ENCODE measurements around the gene ZFP69.
"Not testable (repeated sequence)": the region's sequence is repeated elsewhere in the genome, so short reads cannot be mapped to it uniquely, and the experiment has no call there.

The ZFP69 gene

GRCh38 chr1:40476924-40477677 is at the start of gene ZFP69:
TSS of gene ZFP69 (plus strand) at chr1:40477290. CDS start at chr1:40479362, 2,072 bp downstream.
- peak; percentile 94 for DNase-seq (ENCODE audit: low spot score)

- no peak for DNase-seq (ENCODE audit: low spot score)
Observed at GRCh38 chr1:40431385-40431784, 45.7 kb upstream of the ZFP69 start.

DNA sequence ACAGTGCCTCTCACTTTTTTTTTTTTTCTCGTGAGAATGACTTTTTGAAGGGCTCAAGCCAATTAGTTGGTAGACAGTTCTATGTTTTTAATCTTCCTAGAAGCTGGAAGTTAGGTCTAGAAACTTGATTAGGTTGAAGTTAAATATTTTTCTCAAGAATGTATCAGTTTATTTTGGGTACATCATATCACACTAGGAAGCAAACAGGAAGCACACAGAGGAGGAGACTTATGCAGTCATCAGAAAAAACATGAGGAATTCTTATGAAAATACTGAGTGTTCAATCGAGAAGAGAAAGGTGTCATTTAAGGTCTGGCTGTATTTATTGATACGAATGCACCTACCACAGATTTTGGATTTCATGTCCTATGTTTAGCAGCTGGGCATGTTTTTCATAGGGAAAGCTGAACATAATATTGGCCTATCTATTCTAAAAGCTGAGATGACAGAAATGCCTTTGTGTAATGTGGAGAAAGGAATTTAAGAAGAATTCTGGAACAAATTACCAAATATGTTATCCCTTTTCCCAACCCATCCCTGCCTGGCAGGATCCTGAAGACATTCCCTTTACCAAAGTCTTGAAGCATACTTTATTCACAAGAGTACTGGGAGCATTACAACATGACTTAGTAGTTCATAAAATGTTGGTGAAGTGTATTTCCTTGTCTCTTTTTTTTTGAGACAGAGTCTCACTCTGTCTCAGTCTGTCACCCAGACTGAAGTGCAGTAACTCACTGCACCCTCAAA is 44.3 kb upstream of the ZFP69 start:
- DNase-seq (ENCODE audit: low spot score), result peak; percentile 24

DNA sequence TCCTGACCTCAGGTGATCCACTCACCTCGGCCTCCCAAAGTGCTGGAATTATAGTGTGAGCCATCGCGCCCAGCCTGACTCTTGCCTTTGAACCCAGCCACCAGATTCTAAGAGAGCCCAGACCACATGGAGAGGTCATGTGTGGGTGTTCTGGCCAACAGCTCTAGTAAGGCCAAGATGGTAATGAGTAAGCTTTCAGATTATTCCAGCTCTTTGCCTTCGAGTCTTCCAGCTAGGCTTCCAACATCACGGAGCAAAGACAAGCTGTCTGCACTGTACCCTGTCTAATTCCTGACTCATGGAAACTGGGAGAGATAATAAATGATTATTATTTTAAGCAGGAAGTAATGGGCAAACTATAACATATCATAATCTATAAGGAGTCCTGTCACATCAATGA is 41.6 kb upstream of the ZFP69 start:
- DNase-seq (ENCODE audit: low spot score), result peak; percentile 23

GRCh38 chr1:40435876-40436275 is 41.2 kb upstream of the ZFP69 start:
- no peak for DNase-seq (ENCODE audit: low spot score)

DNA sequence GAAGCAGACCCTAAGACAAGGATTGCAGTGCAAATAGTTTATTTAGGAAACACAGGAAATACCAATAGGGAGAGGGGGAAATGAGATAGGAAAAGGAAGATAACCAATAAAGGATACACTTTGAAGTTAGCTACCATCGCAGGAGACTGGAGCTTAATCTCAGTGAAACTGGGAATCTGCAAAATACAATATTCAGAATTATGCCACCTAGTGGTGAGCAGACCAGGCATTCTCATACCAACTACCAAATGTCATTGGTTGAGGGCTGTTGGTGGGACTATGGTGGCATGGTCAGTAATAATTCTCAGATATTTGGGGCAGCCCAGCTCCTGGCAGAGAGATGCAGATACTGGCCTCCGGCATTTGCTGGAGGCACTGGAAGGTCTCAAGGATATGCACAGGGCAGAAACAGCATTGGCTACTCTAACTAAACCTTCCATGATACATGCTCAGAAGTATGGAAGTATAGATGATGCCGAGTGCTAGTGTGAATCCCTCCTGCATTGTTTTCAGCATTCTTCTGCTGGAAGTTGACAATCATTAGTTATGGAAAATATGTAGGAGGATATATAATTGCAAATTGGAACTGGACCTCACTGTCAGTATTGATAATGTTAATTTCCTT is 38.6 kb upstream of the ZFP69 start:
- DNase-seq (ENCODE audit: low spot score), result peak; percentile 64

DNA sequence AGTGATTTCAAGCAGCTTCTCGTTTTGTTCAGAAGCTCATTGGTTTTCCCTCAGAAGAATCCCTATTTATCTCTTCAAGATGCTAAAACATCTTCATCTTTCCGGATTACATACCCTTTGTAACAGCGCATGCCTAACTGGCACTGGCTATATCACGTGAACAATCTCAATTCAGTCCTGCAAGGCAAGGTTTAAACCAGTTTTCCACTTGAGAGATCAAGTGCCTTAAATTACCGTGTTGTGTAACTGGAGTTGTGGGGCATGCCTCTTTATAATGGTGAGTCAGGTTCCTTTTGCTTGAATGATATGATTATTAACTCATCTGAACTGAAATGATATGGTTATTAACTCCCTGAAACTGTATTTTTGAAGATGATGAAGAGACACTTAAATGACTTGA is 37.8 kb upstream of the ZFP69 start:
- DNase-seq (ENCODE audit: low spot score), result no peak

- peak; percentile 99 for DNase-seq (ENCODE audit: low spot score)
Observed at GRCh38 chr1:40449684-40450494, 27.2 kb upstream of the ZFP69 start, which contains the start of gene ZFP69B. TSS of gene ZFP69B (plus strand) at chr1:40450476. CDS start at chr1:40450962, 486 bp downstream.

- DNase-seq (ENCODE audit: low spot score), result peak; percentile 57
Observed at GRCh38 chr1:40450495-40451237, 26.4 kb upstream of the ZFP69 start.

GRCh38 chr1:40451238-40451585 is 25.9 kb upstream of the ZFP69 start:
- no peak for DNase-seq (ENCODE audit: low spot score)

- DNase-seq (ENCODE audit: low spot score), result no peak
Observed at GRCh38 chr1:40454873-40455272, 22.2 kb upstream of the ZFP69 start.

GRCh38 chr1:40462956-40463590 is 14.0 kb upstream of the ZFP69 start:
- no peak for DNase-seq (ENCODE audit: low spot score)

DNA sequence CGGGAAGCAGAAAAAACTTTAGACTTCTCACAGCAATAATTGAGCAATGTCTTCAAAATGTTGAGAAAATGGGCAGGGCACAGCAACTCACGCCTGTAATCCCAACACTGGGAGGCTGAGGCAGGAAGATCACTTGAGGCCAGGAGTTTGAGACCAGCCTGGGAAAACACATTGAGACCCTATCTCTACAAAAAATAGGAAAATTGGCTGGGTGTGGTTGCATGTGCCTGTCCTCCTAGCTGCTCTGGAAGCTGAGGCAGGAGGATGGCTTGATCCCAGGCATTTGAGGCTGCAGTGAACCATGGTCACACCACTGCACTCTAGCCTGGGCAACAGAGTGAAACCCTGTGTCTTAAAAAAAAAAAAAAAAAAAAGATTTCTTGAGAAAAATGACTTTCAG is 7.8 kb upstream of the ZFP69 start:
- DNase-seq (ENCODE audit: low spot score), result no peak

DNA sequence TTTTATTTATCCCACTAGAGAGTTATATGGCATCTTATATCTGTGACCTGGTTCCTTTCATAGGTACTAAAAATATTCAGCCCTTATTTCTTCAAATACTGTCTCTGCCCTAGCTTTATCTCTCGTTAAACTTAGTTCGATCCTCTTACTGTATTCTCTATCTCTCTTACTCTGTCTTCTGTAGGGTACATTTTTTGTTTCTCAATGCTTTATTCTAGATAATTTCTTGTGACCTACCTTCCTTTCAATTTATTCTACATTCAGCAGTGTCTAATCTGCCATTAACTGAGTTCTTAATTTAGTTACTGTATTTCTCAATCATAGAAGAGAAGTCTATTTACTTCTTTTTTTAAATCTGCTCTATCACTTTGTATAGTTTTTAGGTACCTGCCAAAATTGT is 1.8 kb upstream of the ZFP69 start:
- DNase-seq (ENCODE audit: low spot score), result no peak

DNA sequence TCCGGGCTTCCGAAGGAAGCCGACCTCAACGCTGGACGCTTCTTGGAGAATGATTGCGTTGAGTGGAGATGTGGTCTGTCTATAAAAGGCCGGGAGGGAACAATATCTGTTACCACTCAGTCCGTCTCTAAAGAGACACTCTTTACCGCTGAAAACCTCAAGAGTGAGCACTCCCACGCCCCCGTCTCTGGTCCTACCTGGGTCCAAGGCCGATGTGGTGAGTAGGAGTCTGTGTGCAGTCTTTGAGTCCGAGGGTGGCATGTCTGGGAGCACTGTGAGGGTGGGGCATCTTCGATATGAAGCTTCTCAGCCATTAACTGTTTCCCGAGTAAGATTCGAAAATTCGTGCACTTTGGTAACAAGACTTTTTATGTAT is 576 bp downstream of the ZFP69 start:
- DNase-seq (ENCODE audit: low spot score), result peak; percentile 39

GRCh38 chr1:40478276-40478675 is 1.2 kb downstream of the ZFP69 start:
- no peak for DNase-seq (ENCODE audit: low spot score)

GRCh38 chr1:40479156-40479555 is 2.1 kb downstream of the ZFP69 start:
- DNase-seq (ENCODE audit: low spot score), result no peak

- DNase-seq (ENCODE audit: low spot score), result no peak
Observed at GRCh38 chr1:40495315-40495903, 18.3 kb downstream of the ZFP69 start.

DNA sequence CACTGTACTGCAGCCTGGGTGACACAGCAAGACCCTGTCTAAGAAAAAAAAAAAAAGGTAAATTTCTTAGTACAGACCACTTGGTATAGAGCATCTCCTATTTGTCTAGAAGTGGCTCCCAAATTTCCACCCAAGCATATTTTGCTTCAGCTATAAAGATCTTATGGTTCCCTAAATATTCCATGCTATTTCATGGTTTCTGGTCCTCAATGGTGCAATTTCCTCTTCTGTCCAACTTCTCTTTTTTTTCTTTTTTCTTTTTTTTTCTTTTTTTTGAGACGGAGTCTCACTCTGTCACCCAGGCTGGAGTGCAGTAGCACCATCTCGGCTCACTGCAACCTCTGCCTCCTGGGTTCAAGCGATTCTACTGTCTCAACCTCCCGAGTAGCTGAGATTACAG is 25.6 kb downstream of the ZFP69 start:
- not testable (repeated sequence) for DNase-seq (ENCODE audit: low spot score)

DNA sequence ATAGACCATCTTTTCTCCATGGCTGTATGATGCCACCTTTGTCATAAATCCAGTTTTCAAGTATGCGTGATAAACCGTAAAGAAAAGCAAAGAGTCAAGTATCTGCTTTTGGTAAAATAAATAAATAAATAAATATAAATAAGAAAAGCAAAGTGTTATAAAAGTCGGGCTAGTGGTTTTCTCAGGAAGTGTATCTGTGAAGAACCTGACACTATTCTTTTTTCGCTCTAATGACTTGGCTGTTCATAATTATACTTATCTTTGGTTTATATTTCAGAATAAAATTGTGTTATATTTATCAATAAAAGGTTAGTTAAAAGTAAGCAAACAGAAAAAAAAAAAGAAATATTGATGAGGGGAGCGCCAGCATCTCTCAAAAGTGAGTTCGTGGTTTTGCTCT is 30.9 kb downstream of the ZFP69 start:
- no peak for DNase-seq (ENCODE audit: low spot score)

All from GM03348 (cell line).